HepG2 (cell line): ENCODE data around the gene HOXD1. TPM values are rescaled to one million over a fixed set of nuclear protein-coding genes. Genes with fewer than 3 reads are reported as not detected.

Source experiments
- NR3C1 ChIP-seq: sonication (generic); formaldehyde crosslinking; IDR thresholded peaks from 2 replicates; pipeline ENCODE4 v1.4.0; 2020; ENCODE audit warnings: missing genetic modification reagents
- TCF7L2 ChIP-seq: IDR thresholded peaks from 2 replicates; pipeline ENCODE4 v1.6.1; 2011; ENCODE audit warnings: mild to moderate bottlenecking, low read depth, low read length, moderate library complexity
- ZC3H13 ChIP-seq: sonication (generic); formaldehyde crosslinking; IDR thresholded peaks from 2 replicates; pipeline ENCODE4 v1.8.1; 2023; ENCODE audit warnings: mild to moderate bottlenecking, missing genetic modification reagents, moderate library complexity
- ZNF589 ChIP-seq: sonication (generic); formaldehyde crosslinking; conservative IDR thresholded peaks from 2 replicates; pipeline ENCODE4 v1.8.0; 2022; ENCODE audit warnings: mild to moderate bottlenecking, moderate library complexity, missing genetic modification reagents
- ZNF605 ChIP-seq: sonication (generic); formaldehyde crosslinking; IDR thresholded peaks from 2 replicates; pipeline ENCODE4 v1.8.0; 2022; ENCODE audit warnings: mild to moderate bottlenecking, missing genetic modification reagents
- polyA plus RNA-seq, 8 experiments: library from polyadenylated mRNA; depleted of rRNA in 3 of 8; stranded (reverse) in 7 of 8; unstranded in 1 of 8; fragments of >200 nt; fragmentation: Illumina TruSeq in 4 of 8; extraction: Trizol in 4 of 8; gene quantifications; 2 replicates each; pipeline versions ENCODE4 v1.2.1 to v1.2.3, GENCODE V29; 2011 to 2016; ENCODE audit warnings: low read depth in 4 of 8, missing spikeins in 1 of 8, mixed read lengths in 1 of 8; ENCODE audit not compliant: insufficient read depth in 1 of 8
- total RNA-seq, 5 experiments: library from RNA; depleted of rRNA; stranded (reverse); fragments of >200 nt; fragmentation: Illumina TruSeq; extraction: Trizol; gene quantifications; 2 replicates each; pipeline ENCODE4 v1.2.3, GENCODE V29; 2016; ENCODE audit warnings: low read depth in 1 of 5
- TF ChIP-seq, protein P1 (sequence below): sonication (generic); formaldehyde crosslinking; IDR thresholded peaks from 2 replicates; pipeline ENCODE4 v1.4.0; 2020; ENCODE audit warnings: missing genetic modification reagents
- TF ChIP-seq, protein P2 (sequence below): sonication (generic); formaldehyde crosslinking; IDR thresholded peaks from 2 replicates; pipeline ENCODE4 v1.9.0; 2021; ENCODE audit warnings: missing genetic modification reagents, borderline replicate concordance
- TF ChIP-seq, protein P3 (sequence below): sonication (generic); formaldehyde crosslinking; IDR thresholded peaks from 2 replicates; pipeline ENCODE4 v1.4.0; 2020; ENCODE audit warnings: missing genetic modification reagents
- TF ChIP-seq, protein P4 (sequence below): sonication (generic); formaldehyde crosslinking; IDR thresholded peaks from 2 replicates; pipeline ENCODE4 v1.5.1; 2020; ENCODE audit warnings: mild to moderate bottlenecking, missing genetic modification reagents
- TF ChIP-seq, protein P5 (sequence below): IDR thresholded peaks from 2 replicates; pipeline ENCODE4 v1.6.1; 2012; ENCODE audit warnings: low read depth, low read length, improper control_type of control experiment
- TF ChIP-seq, protein P6 (sequence below): sonication (generic); formaldehyde crosslinking; IDR thresholded peaks from 2 replicates; pipeline ENCODE4 v1.4.0; 2020; ENCODE audit warnings: mild to moderate bottlenecking, missing genetic modification reagents

HOXD1 gene
- total and polyA plus RNA-seq, 2 of the 13 experiments (the other 11 are each of a cell fraction or from before 2014, with no cell fraction given), result 10.0 to 22.3 TPM

DNA sequence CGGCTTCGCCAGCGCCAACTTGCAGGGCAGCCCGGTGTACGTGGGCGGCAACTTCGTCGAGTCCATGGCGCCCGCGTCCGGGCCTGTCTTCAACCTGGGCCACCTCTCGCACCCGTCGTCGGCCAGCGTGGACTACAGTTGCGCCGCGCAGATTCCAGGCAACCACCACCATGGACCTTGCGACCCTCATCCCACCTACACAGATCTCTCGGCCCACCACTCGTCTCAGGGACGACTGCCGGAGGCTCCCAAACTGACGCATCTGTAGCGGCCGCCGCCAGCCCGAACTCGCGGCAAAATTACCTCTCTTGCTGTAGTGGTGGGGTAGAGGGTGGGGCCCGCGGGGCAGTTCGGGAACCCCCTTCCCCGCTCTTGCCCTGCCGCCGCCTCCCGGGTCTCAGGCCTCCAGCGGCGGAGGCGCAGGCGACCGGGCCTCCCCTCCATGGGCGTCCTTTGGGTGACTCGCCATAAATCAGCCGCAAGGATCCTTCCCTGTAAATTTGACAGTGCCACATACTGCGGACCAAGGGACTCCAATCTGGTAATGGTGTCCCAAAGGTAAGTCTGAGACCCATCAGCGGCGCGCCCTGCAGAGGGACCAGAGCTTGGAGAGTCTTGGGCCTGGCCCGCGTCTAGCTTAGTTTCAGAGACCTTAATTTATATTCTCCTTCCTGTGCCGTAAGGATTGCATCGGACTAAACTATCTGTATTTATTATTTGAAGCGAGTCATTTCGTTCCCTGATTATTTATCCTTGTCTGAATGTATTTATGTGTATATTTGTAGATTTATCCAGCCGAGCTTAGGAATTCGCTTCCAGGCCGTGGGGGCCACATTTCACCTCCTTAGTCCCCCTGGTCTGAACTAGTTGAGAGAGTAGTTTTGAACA lies 16.2 kb upstream of the HOXD1 start (continued):
- TF ChIP-seq NR3C1 (CRISPR knock-in tag) (no peak), ZNF605 (CRISPR knock-in tag) (no peak), ZNF589 (CRISPR knock-in tag) (0 out of 2 replicates have a peak, but pooled peaks have one; percentile 45), ZC3H13 (CRISPR knock-in tag) (no peak), TCF7L2 (no peak)
- TF ChIP-seq, protein P1, sequence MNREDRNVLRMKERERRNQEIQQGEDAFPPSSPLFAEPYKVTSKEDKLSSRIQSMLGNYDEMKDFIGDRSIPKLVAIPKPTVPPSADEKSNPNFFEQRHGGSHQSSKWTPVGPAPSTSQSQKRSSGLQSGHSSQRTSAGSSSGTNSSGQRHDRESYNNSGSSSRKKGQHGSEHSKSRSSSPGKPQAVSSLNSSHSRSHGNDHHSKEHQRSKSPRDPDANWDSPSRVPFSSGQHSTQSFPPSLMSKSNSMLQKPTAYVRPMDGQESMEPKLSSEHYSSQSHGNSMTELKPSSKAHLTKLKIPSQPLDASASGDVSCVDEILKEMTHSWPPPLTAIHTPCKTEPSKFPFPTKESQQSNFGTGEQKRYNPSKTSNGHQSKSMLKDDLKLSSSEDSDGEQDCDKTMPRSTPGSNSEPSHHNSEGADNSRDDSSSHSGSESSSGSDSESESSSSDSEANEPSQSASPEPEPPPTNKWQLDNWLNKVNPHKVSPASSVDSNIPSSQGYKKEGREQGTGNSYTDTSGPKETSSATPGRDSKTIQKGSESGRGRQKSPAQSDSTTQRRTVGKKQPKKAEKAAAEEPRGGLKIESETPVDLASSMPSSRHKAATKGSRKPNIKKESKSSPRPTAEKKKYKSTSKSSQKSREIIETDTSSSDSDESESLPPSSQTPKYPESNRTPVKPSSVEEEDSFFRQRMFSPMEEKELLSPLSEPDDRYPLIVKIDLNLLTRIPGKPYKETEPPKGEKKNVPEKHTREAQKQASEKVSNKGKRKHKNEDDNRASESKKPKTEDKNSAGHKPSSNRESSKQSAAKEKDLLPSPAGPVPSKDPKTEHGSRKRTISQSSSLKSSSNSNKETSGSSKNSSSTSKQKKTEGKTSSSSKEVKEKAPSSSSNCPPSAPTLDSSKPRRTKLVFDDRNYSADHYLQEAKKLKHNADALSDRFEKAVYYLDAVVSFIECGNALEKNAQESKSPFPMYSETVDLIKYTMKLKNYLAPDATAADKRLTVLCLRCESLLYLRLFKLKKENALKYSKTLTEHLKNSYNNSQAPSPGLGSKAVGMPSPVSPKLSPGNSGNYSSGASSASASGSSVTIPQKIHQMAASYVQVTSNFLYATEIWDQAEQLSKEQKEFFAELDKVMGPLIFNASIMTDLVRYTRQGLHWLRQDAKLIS, result no peak
- TF ChIP-seq, protein P2, sequence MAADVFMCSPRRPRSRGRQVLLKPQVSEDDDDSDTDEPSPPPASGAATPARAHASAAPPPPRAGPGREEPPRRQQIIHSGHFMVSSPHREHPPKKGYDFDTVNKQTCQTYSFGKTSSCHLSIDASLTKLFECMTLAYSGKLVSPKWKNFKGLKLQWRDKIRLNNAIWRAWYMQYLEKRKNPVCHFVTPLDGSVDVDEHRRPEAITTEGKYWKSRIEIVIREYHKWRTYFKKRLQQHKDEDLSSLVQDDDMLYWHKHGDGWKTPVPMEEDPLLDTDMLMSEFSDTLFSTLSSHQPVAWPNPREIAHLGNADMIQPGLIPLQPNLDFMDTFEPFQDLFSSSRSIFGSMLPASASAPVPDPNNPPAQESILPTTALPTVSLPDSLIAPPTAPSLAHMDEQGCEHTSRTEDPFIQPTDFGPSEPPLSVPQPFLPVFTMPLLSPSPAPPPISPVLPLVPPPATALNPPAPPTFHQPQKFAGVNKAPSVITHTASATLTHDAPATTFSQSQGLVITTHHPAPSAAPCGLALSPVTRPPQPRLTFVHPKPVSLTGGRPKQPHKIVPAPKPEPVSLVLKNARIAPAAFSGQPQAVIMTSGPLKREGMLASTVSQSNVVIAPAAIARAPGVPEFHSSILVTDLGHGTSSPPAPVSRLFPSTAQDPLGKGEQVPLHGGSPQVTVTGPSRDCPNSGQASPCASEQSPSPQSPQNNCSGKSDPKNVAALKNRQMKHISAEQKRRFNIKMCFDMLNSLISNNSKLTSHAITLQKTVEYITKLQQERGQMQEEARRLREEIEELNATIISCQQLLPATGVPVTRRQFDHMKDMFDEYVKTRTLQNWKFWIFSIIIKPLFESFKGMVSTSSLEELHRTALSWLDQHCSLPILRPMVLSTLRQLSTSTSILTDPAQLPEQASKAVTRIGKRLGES (CRISPR knock-in tag), result no peak
- TF ChIP-seq, protein P3, sequence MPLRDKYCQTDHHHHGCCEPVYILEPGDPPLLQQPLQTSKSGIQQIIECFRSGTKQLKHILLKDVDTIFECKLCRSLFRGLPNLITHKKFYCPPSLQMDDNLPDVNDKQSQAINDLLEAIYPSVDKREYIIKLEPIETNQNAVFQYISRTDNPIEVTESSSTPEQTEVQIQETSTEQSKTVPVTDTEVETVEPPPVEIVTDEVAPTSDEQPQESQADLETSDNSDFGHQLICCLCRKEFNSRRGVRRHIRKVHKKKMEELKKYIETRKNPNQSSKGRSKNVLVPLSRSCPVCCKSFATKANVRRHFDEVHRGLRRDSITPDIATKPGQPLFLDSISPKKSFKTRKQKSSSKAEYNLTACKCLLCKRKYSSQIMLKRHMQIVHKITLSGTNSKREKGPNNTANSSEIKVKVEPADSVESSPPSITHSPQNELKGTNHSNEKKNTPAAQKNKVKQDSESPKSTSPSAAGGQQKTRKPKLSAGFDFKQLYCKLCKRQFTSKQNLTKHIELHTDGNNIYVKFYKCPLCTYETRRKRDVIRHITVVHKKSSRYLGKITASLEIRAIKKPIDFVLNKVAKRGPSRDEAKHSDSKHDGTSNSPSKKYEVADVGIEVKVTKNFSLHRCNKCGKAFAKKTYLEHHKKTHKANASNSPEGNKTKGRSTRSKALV (CRISPR knock-in tag), result no peak
- TF ChIP-seq, protein P4, sequence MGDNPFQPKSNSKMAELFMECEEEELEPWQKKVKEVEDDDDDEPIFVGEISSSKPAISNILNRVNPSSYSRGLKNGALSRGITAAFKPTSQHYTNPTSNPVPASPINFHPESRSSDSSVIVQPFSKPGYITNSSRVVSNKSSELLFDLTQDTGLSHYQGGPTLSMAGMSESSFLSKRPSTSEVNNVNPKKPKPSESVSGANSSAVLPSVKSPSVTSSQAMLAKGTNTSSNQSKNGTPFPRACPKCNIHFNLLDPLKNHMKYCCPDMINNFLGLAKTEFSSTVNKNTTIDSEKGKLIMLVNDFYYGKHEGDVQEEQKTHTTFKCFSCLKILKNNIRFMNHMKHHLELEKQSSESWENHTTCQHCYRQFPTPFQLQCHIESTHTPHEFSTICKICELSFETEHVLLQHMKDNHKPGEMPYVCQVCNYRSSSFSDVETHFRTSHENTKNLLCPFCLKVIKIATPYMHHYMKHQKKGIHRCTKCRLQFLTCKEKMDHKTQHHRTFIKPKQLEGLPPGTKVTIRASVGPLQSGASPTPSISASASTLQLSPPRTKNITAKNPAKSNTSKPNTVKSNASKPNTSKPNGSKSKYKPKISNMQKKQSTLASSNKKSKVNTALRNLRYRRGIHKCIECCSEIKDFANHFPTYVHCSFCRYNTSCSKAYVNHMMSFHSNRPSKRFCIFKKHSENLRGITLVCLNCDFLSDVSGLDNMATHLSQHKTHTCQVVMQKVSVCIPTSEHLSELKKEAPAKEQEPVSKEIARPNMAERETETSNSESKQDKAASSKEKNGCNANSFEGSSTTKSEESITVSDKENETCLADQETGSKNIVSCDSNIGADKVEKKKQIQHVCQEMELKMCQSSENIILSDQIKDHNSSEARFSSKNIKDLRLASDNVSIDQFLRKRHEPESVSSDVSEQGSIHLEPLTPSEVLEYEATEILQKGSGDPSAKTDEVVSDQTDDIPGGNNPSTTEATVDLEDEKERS (CRISPR knock-in tag), result no peak
- TF ChIP-seq, protein P5, sequence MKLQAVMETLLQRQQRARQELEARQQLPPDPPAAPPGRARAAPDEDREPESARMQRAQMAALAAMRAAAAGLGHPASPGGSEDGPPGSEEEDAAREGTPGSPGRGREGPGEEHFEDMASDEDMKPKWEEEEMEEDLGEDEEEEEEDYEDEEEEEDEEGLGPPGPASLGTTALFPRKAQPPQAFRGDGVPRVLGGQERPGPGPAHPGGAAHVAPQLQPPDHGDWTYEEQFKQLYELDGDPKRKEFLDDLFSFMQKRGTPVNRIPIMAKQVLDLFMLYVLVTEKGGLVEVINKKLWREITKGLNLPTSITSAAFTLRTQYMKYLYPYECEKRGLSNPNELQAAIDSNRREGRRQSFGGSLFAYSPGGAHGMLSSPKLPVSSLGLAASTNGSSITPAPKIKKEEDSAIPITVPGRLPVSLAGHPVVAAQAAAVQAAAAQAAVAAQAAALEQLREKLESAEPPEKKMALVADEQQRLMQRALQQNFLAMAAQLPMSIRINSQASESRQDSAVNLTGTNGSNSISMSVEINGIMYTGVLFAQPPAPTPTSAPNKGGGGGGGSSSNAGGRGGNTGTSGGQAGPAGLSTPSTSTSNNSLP, result 0 out of 2 replicates have a peak, but pooled peaks have one; percentile 20
- TF ChIP-seq, protein P6, sequence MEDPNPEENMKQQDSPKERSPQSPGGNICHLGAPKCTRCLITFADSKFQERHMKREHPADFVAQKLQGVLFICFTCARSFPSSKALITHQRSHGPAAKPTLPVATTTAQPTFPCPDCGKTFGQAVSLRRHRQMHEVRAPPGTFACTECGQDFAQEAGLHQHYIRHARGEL (CRISPR knock-in tag), result no peak
